ENCODE measurements around the gene STK35.

STK35 gene

GRCh38 chr20:2133318-2134183, 31.9 kb downstream of the STK35 start:
- no peak overlapping the region for H3K4me3 ChIP-seq (ENCODE audit: low read length)
- no peak for DNase-seq (ENCODE audit: low read depth)
- TF ChIP-seq CTCF (IDR thresholded peaks at IDR 0.05; ENCODE audit: insufficient read depth, low read depth, low read length, missing control alignments), result no peak

GRCh38 chr20:2135013-2135412, 33.4 kb downstream of the STK35 start:
- TF ChIP-seq CTCF (IDR thresholded peaks at IDR 0.05; ENCODE audit: insufficient read depth, low read depth, low read length, missing control alignments), result no peak
- DNase-seq (ENCODE audit: low read depth), result no peak
- no peak overlapping the region for H3K4me3 ChIP-seq (ENCODE audit: low read length)

- no peak for DNase-seq (ENCODE audit: low read depth)
- H3K4me3 ChIP-seq (ENCODE audit: low read length), result no peak overlapping the region
- TF ChIP-seq CTCF (IDR thresholded peaks at IDR 0.05; ENCODE audit: insufficient read depth, low read depth, low read length, missing control alignments), result no peak
Measured at GRCh38 chr20:2136275-2136674, 34.6 kb downstream of the STK35 start.

GRCh38 chr20:2137552-2138201, 36.0 kb downstream of the STK35 start:
- TF ChIP-seq CTCF (IDR thresholded peaks at IDR 0.05; ENCODE audit: insufficient read depth, low read depth, low read length, missing control alignments), result no peak
- no peak for DNase-seq (ENCODE audit: low read depth)

GRCh38 chr20:2138396-2138795, 36.8 kb downstream of the STK35 start:
- no peak for DNase-seq (ENCODE audit: low read depth)
- TF ChIP-seq CTCF (IDR thresholded peaks at IDR 0.05; ENCODE audit: insufficient read depth, low read depth, low read length, missing control alignments), result no peak

More at GRCh38 chr20:2137552-2138201, 36.0 kb downstream of the STK35 start:
- no peak overlapping the region for H3K4me3 ChIP-seq (ENCODE audit: low read length)

GRCh38 chr20:2139250-2139649, 37.6 kb downstream of the STK35 start:
- H3K4me3 ChIP-seq (ENCODE audit: low read length), result no peak overlapping the region
- TF ChIP-seq CTCF (IDR thresholded peaks at IDR 0.05; ENCODE audit: insufficient read depth, low read depth, low read length, missing control alignments), result no peak
- DNase-seq (ENCODE audit: low read depth), result no peak

More at GRCh38 chr20:2138396-2138795, 36.8 kb downstream of the STK35 start:
- H3K4me3 ChIP-seq (ENCODE audit: low read length), result no peak overlapping the region
